Right atrium auricular region (tissue), 2 donors: ENCODE measurements around the gene LRBA. TPM values are rescaled to one million over a fixed set of nuclear protein-coding genes. Genes with fewer than 3 reads are reported as not detected.

Source experiments
- DNase-seq: peaks from one replicate; pipeline ENCODE4 v3.0.0-alpha.2; 2019; ENCODE audit warnings: low spot score
- H3K27ac ChIP-seq, 2 donors: fragments of 200-600 bp; sonication (generic); 1 replicate in 1 of 2; 2 replicates in 1 of 2; pipeline ENCODE4 v1.5.1; 2016 to 2019
- H3K27me3 ChIP-seq, 2 donors: fragments of 200-600 bp; sonication (generic); one replicate each; pipeline versions ENCODE4 v1.5.1 to v1.6.0; 2017 to 2019
- H3K36me3 ChIP-seq: fragments of 200-600 bp; sonication (generic); one replicate; pipeline ENCODE4 v1.5.1; 2016
- H3K4me1 ChIP-seq, 2 donors: fragments of 200-600 bp; sonication (generic); one replicate each; pipeline versions ENCODE4 v1.5.1 to v1.6.0; 2017 to 2019
- H3K4me3 ChIP-seq, 2 donors: fragments of 200-600 bp; sonication (generic); 1 replicate in 1 of 2; 2 replicates in 1 of 2; pipeline ENCODE4 v1.5.1; 2017 to 2019; ENCODE audit warnings: mild to moderate bottlenecking in 1 of 2, moderate library complexity in 1 of 2
- H3K9me3 ChIP-seq, 2 donors: fragments of 200-600 bp; sonication (generic); one replicate each; pipeline ENCODE4 v1.5.1; 2019
- CTCF ChIP-seq, 2 donors: fragments of 200-600 bp; sonication (generic); IDR thresholded peaks; one replicate each; pipeline ENCODE4 v1.5.1; 2019; ENCODE audit warnings: antibody characterized with exemption in 2 of 2
- total RNA-seq, 2 donors: library from RNA; depleted of rRNA; stranded (reverse); fragments of >200 nt; gene quantifications; one replicate each; pipeline ENCODE4 v1.1.0, GENCODE V29; 2016

LRBA gene
- total RNA-seq, 2 donors from 2014 or later = 20.8 to 37.7 TPM

GRCh38 chr4:150987204-150987603 is 27.9 kb downstream of the LRBA start:
- no peaks in the 10 kb centered on the region for H3K9me3 ChIP-seq
- no peak for DNase-seq
- no peak for TF ChIP-seq CTCF (IDR thresholded peaks at IDR 0.05)
- H3K27me3 ChIP-seq = no peaks in the 10 kb centered on the region
- no peaks in the 10 kb centered on the region for H3K36me3 ChIP-seq
- no peaks in the 10 kb centered on the region for H3K4me1 ChIP-seq
- H3K27ac ChIP-seq = no peak overlapping the region
- H3K4me3 ChIP-seq = no peak overlapping the region

GRCh38 chr4:150986085-150986484 is 29.0 kb downstream of the LRBA start:
- H3K36me3 ChIP-seq = no peaks in the 10 kb centered on the region
- H3K4me3 ChIP-seq = no peak overlapping the region
- no peak overlapping the region for H3K27ac ChIP-seq
- TF ChIP-seq CTCF (IDR thresholded peaks at IDR 0.05) = no peak
- no peaks in the 10 kb centered on the region for H3K27me3 ChIP-seq
- no peak for DNase-seq
- no peaks in the 10 kb centered on the region for H3K9me3 ChIP-seq
- H3K4me1 ChIP-seq = no peaks in the 10 kb centered on the region

GRCh38 chr4:150983851-150984250 is 31.2 kb downstream of the LRBA start:
- Histone ChIP-seq H3K4me3 (no peak overlapping the region), H3K27ac (no peak overlapping the region), H3K36me3 (no peaks in the 10 kb centered on the region), H3K4me1 (no peaks in the 10 kb centered on the region), H3K27me3 (no peaks in the 10 kb centered on the region), H3K9me3 (no peaks in the 10 kb centered on the region)
- DNase-seq = no peak
- TF ChIP-seq CTCF (IDR thresholded peaks at IDR 0.05) = no peak

- H3K36me3 ChIP-seq = no peaks in the 10 kb centered on the region
- no peak overlapping the region for H3K4me3 ChIP-seq
- no peak for DNase-seq
- H3K27ac ChIP-seq = no peak overlapping the region
- no peaks in the 10 kb centered on the region for H3K4me1 ChIP-seq
- TF ChIP-seq CTCF (IDR thresholded peaks at IDR 0.05) = no peak
- no peaks in the 10 kb centered on the region for H3K9me3 ChIP-seq
- no peaks in the 10 kb centered on the region for H3K27me3 ChIP-seq
Observed at GRCh38 chr4:150982557-150983233, 32.4 kb downstream of the LRBA start.

GRCh38 chr4:150978738-150979575 is 36.1 kb downstream of the LRBA start:
- Histone ChIP-seq H3K36me3 (no peaks in the 10 kb centered on the region), H3K4me1 (no peaks in the 10 kb centered on the region), H3K4me3 (no peak overlapping the region), H3K9me3 (no peaks in the 10 kb centered on the region), H3K27ac (no peak overlapping the region), H3K27me3 (no peaks in the 10 kb centered on the region)
- TF ChIP-seq CTCF (IDR thresholded peaks at IDR 0.05) = no peak
- no peak for DNase-seq
